ENCODE results near the gene CKMT2.
"Not testable (repeated sequence)": the region's sequence is repeated elsewhere in the genome, so short reads cannot be mapped to it uniquely, and the experiment has no call there.

Gene CKMT2

DNA sequence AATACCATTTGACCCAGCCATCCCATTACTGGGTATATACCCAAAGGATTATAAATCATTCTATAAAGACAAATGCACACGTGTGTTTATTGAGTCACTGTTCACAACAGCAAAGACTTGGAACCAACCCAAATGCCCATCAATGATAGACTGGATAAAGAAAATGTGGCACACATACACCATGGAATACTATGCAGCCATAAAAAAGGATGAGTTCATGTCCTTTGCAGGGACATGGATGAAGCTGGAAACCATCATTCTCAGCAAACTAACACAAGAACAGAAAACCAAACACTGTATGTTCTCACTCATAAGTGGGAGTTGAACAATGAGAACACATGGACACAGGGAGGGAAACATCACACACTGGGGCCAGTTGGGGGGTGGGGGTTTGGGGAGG is 29.7 kb downstream of the CKMT2 start:
- not testable (repeated sequence) for H3K4me1 ChIP-seq (ENCODE audit: control insufficient read depth, insufficient read depth, low read length); H3K36me3 ChIP-seq (ENCODE audit: control insufficient read depth, insufficient read depth, low read length); H3K9ac ChIP-seq (ENCODE audit: low read length); H3K27me3 ChIP-seq (ENCODE audit: control insufficient read depth, insufficient read depth, low read length); H3K4me3 ChIP-seq (ENCODE audit: low read length); H3K27ac ChIP-seq (ENCODE audit: low read depth, low read length)

GRCh38 chr5:81265101-81265500 is 32.0 kb downstream of the CKMT2 start:
- Histone ChIP-seq H3K36me3 (ENCODE audit: control insufficient read depth, insufficient read depth, low read length) (no peaks in the 10 kb centered on the region), H3K4me3 (ENCODE audit: low read length) (no peak overlapping the region), H3K4me1 (ENCODE audit: control insufficient read depth, insufficient read depth, low read length) (no peaks in the 10 kb centered on the region), H3K27me3 (ENCODE audit: control insufficient read depth, insufficient read depth, low read length) (no peaks in the 10 kb centered on the region), H3K27ac (ENCODE audit: low read depth, low read length) (no peak overlapping the region), H3K9ac (ENCODE audit: low read length) (no peak overlapping the region)

DNA sequence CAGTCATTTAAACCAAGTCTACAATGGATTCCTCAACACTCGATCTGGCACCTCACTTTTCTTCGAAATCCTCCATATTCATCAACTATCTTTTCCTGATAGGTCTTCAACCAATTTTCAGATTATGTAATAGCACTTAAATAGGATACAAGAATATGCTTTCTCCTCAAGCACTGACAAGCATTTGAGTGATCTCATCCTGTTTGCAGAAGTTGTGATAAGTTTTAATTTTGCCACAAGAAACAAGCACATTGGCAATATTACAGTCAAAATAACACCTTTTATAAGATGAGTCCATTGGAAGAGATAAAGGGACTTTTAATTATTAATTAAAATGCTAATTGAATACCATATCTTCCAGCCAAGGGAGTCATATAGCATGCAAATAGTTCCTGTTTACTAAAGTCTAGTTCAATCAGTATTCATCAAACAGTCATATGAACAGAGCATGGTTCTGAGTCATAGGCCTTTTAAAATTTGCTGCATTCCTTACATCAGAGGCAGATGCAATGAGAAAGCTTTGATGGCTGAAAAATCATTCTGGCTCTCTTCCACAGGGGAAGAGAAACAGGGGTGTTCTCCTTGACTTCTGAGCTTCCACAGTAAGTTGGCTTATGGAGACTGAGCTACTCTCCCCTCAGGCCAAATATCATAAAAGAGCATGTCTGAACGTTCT is 35.5 kb downstream of the CKMT2 start:
- H3K9ac ChIP-seq (ENCODE audit: low read length), result no peak overlapping the region
- no peaks in the 10 kb centered on the region for H3K36me3 ChIP-seq (ENCODE audit: control insufficient read depth, insufficient read depth, low read length)
- no peaks in the 10 kb centered on the region for H3K4me1 ChIP-seq (ENCODE audit: control insufficient read depth, insufficient read depth, low read length)
- no peak overlapping the region for H3K4me3 ChIP-seq (ENCODE audit: low read length)
- H3K27ac ChIP-seq (ENCODE audit: low read depth, low read length), result no peak overlapping the region
- no peaks in the 10 kb centered on the region for H3K27me3 ChIP-seq (ENCODE audit: control insufficient read depth, insufficient read depth, low read length)

DNA sequence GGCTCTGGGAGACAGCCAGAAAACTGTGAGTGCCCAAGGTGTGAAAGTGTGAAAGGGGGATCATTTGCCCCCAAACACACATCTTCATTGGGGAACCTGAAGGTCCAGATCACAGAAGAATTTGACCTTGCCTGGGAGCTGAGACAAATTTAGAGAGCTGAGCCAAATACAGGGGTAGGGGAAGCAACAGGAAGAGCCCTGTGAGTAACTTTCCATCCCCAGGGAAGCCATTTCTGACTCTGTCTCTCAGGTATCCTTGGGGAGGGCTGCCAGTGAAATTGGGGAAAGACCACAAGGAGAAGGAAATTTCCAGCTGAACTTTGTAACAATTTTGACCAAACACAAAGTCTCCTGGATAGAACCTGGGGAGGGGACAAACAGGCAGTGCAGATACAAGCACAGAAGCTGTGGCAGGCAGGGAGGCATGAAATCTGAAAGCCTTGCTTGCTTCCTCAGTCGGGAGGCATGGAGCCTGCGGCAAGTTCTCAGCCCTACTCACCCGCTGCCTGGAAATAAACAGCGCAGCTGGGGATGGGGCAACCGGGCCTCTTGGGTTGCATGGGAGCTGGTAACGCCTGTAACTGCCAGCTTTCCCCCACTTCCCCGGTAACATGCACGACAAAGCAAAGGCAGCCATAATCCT is 36.8 kb downstream of the CKMT2 start:
- H3K27me3 ChIP-seq (ENCODE audit: control insufficient read depth, insufficient read depth, low read length), result no peaks in the 10 kb centered on the region
- no peak overlapping the region for H3K4me3 ChIP-seq (ENCODE audit: low read length)
- H3K9ac ChIP-seq (ENCODE audit: low read length), result no peak overlapping the region
- no peaks in the 10 kb centered on the region for H3K36me3 ChIP-seq (ENCODE audit: control insufficient read depth, insufficient read depth, low read length)
- no peak overlapping the region for H3K27ac ChIP-seq (ENCODE audit: low read depth, low read length)
- no peaks in the 10 kb centered on the region for H3K4me1 ChIP-seq (ENCODE audit: control insufficient read depth, insufficient read depth, low read length)

GRCh38 chr5:81270394-81271027 is 37.4 kb downstream of the CKMT2 start:
- not testable (repeated sequence) for H3K36me3 ChIP-seq (ENCODE audit: control insufficient read depth, insufficient read depth, low read length); H3K4me3 ChIP-seq (ENCODE audit: low read length); H3K9ac ChIP-seq (ENCODE audit: low read length); H3K4me1 ChIP-seq (ENCODE audit: control insufficient read depth, insufficient read depth, low read length); H3K27me3 ChIP-seq (ENCODE audit: control insufficient read depth, insufficient read depth, low read length); H3K27ac ChIP-seq (ENCODE audit: low read depth, low read length)

GRCh38 chr5:81283976-81284375 is 50.9 kb downstream of the CKMT2 start:
- Histone ChIP-seq H3K27ac (ENCODE audit: low read depth, low read length) (no peak overlapping the region), H3K9ac (ENCODE audit: low read length) (no peak overlapping the region), H3K36me3 (ENCODE audit: control insufficient read depth, insufficient read depth, low read length) (no peaks in the 10 kb centered on the region), H3K4me3 (ENCODE audit: low read length) (no peak overlapping the region), H3K4me1 (ENCODE audit: control insufficient read depth, insufficient read depth, low read length) (no peaks in the 10 kb centered on the region), H3K27me3 (ENCODE audit: control insufficient read depth, insufficient read depth, low read length) (no peaks in the 10 kb centered on the region)

GRCh38 chr5:81286059-81286617 is 53.0 kb downstream of the CKMT2 start:
- Histone ChIP-seq H3K4me1 (ENCODE audit: control insufficient read depth, insufficient read depth, low read length) (no peaks in the 10 kb centered on the region), H3K36me3 (ENCODE audit: control insufficient read depth, insufficient read depth, low read length) (no peaks in the 10 kb centered on the region), H3K9ac (ENCODE audit: low read length) (no peak overlapping the region), H3K27ac (ENCODE audit: low read depth, low read length) (no peak overlapping the region), H3K4me3 (ENCODE audit: low read length) (no peak overlapping the region), H3K27me3 (ENCODE audit: control insufficient read depth, insufficient read depth, low read length) (no peaks in the 10 kb centered on the region)

DNA sequence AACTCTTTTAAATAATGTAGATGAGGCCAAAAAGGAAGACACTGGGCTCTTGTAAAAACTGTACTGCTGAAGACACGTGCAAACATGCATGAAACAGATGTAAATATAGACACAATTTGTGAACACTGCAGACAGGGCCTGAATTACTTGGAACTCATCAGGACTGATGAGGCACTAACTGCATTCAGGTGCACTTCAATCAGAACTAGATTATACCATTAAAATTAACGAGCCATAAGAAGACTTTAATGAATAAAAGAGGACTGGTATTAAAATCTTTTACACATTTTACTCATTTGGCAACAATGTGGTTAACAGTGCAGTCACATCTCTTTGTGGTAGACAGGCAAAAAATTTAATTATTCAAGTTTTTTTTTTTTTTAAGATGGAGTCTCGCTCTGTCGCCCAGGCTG is 54.9 kb downstream of the CKMT2 start:
- H3K36me3 ChIP-seq (ENCODE audit: control insufficient read depth, insufficient read depth, low read length), result no peaks in the 10 kb centered on the region
- H3K27me3 ChIP-seq (ENCODE audit: control insufficient read depth, insufficient read depth, low read length), result no peaks in the 10 kb centered on the region
- no peak overlapping the region for H3K4me3 ChIP-seq (ENCODE audit: low read length)
- no peak overlapping the region for H3K27ac ChIP-seq (ENCODE audit: low read depth, low read length)
- no peaks in the 10 kb centered on the region for H3K4me1 ChIP-seq (ENCODE audit: control insufficient read depth, insufficient read depth, low read length)
- H3K9ac ChIP-seq (ENCODE audit: low read length), result no peak overlapping the region

- no peaks in the 10 kb centered on the region for H3K27me3 ChIP-seq (ENCODE audit: control insufficient read depth, insufficient read depth, low read length)
- H3K4me3 ChIP-seq (ENCODE audit: low read length), result no peak overlapping the region
- no peaks in the 10 kb centered on the region for H3K36me3 ChIP-seq (ENCODE audit: control insufficient read depth, insufficient read depth, low read length)
- no peaks in the 10 kb centered on the region for H3K4me1 ChIP-seq (ENCODE audit: control insufficient read depth, insufficient read depth, low read length)
- no peak overlapping the region for H3K9ac ChIP-seq (ENCODE audit: low read length)
- no peak overlapping the region for H3K27ac ChIP-seq (ENCODE audit: low read depth, low read length)
These were observed 57.0 kb downstream of the CKMT2 start for GRCh38 chr5:81290146-81290545.

DNA sequence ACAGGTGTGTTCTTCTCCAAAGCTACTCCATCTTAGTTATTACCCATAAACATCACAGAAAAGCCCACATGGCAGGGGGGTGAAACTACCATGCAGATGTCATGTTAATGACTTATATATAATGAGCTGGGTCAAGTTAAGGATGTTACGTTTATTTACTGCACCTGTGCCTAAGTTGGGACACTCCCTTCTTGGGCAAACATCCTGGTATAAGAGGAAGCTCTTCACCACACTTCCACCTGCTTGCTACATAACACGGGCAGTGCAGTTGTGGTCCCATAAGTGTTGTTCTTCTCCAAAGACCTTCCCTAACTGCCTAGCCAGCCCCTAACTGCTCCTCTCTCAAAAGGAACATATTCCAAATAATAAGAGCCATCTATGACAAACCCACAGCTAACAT is 59.0 kb downstream of the CKMT2 start:
- Histone ChIP-seq H3K4me3 (ENCODE audit: low read length) (no peak overlapping the region), H3K27ac (ENCODE audit: low read depth, low read length) (no peak overlapping the region), H3K27me3 (ENCODE audit: control insufficient read depth, insufficient read depth, low read length) (no peaks in the 10 kb centered on the region), H3K4me1 (ENCODE audit: control insufficient read depth, insufficient read depth, low read length) (no peaks in the 10 kb centered on the region), H3K9ac (ENCODE audit: low read length) (no peak overlapping the region), H3K36me3 (ENCODE audit: control insufficient read depth, insufficient read depth, low read length) (no peaks in the 10 kb centered on the region)

- H3K4me3 ChIP-seq (ENCODE audit: low read length); H3K4me1 ChIP-seq (ENCODE audit: control insufficient read depth, insufficient read depth, low read length); H3K27ac ChIP-seq (ENCODE audit: low read depth, low read length); H3K27me3 ChIP-seq (ENCODE audit: control insufficient read depth, insufficient read depth, low read length); H3K36me3 ChIP-seq (ENCODE audit: control insufficient read depth, insufficient read depth, low read length); H3K9ac ChIP-seq (ENCODE audit: low read length): not testable (repeated sequence)
These were observed 60.9 kb downstream of the CKMT2 start for GRCh38 chr5:81294021-81294420.

GRCh38 chr5:81297531-81297930 is 64.4 kb downstream of the CKMT2 start:
- H3K9ac ChIP-seq (ENCODE audit: low read length), result no peak overlapping the region

More at GRCh38 chr5:81297531-81297930, 64.4 kb downstream of the CKMT2 start:
- Histone ChIP-seq H3K4me3 (ENCODE audit: low read length) (no peak overlapping the region), H3K4me1 (ENCODE audit: control insufficient read depth, insufficient read depth, low read length) (peaks cover 8% of the 10 kb centered on the region), H3K27me3 (ENCODE audit: control insufficient read depth, insufficient read depth, low read length) (no peaks in the 10 kb centered on the region), H3K27ac (ENCODE audit: low read depth, low read length) (no peak overlapping the region), H3K36me3 (ENCODE audit: control insufficient read depth, insufficient read depth, low read length) (no peaks in the 10 kb centered on the region)

Measured in rectal smooth muscle tissue (tissue), 1 donor.